SKM-1 treated with dmso at 0.1 percent for 144 hours (cell line): ENCODE measurements around the gene SEZ6L.

ENCODE experiments used
- DNase-seq: peaks from one replicate; lab custom pipeline; 2025; ENCODE audit not compliant: unreplicated experiment; lab: John Stamatoyannopoulos, UW

The SEZ6L gene

GRCh38 chr22:26239581-26239980 is 70.3 kb downstream of the SEZ6L start:
- no peak for DNase-seq

GRCh38 chr22:26241361-26241760 is 72.1 kb downstream of the SEZ6L start:
- no peak for DNase-seq

GRCh38 chr22:26245001-26245400 is 75.7 kb downstream of the SEZ6L start:
- DNase-seq: no peak

GRCh38 chr22:26246552-26246951 is 77.3 kb downstream of the SEZ6L start:
- DNase-seq: no peak

GRCh38 chr22:26251869-26252268 is 82.6 kb downstream of the SEZ6L start:
- no peak for DNase-seq

- DNase-seq: no peak
Observed at GRCh38 chr22:26259510-26259909, 90.2 kb downstream of the SEZ6L start.

- no peak for DNase-seq
Observed at GRCh38 chr22:26264162-26264561, 94.9 kb downstream of the SEZ6L start.

- DNase-seq: no peak
Observed at GRCh38 chr22:26265281-26265680, 96.0 kb downstream of the SEZ6L start.

GRCh38 chr22:26265909-26266308 is 96.6 kb downstream of the SEZ6L start:
- no peak for DNase-seq

GRCh38 chr22:26267856-26268255 is 98.6 kb downstream of the SEZ6L start:
- DNase-seq: no peak

- no peak for DNase-seq
Observed at GRCh38 chr22:26269572-26269971, 100.3 kb downstream of the SEZ6L start.

- DNase-seq: no peak
Observed at GRCh38 chr22:26271427-26271826, 102.2 kb downstream of the SEZ6L start.

- DNase-seq: no peak
Observed at GRCh38 chr22:26273011-26273675, 103.9 kb downstream of the SEZ6L start.

GRCh38 chr22:26276529-26277160 is 107.4 kb downstream of the SEZ6L start:
- DNase-seq: no peak

- no peak for DNase-seq
Observed at GRCh38 chr22:26281941-26282340, 112.7 kb downstream of the SEZ6L start.

- DNase-seq: no peak
Observed at GRCh38 chr22:26283330-26283729, 114.1 kb downstream of the SEZ6L start.

GRCh38 chr22:26285632-26286031 is 116.4 kb downstream of the SEZ6L start:
- no peak for DNase-seq

GRCh38 chr22:26286091-26286820 is 117.0 kb downstream of the SEZ6L start:
- no peak for DNase-seq

- no peak for DNase-seq
Observed at GRCh38 chr22:26287382-26288225, 118.3 kb downstream of the SEZ6L start.

- no peak for DNase-seq
Observed at GRCh38 chr22:26289611-26290101, 120.4 kb downstream of the SEZ6L start.
